PC-9 (cell line): Measurements from ENCODE around the gene EGFR.

ENCODE experiments used
- CTCF ChIP-seq: fragments of 200-600 bp; sonication (generic); conservative IDR thresholded peaks from 2 replicates; pipeline ENCODE4 v1.6.1; 2017; ENCODE audit warnings: mixed run types, antibody characterized with exemption, mild to moderate bottlenecking, moderate library complexity
- EZH2 ChIP-seq: fragments of 200-600 bp; sonication (generic); IDR thresholded peaks from 2 replicates; pipeline ENCODE4 v1.8.0; 2017; ENCODE audit warnings: antibody characterized with exemption, low read depth

- TF ChIP-seq CTCF (no peak), EZH2 (no peak)
Measured at GRCh38 chr7:55163733-55164132, 144.9 kb downstream of the EGFR start.
